Sciatic nerve (tissue), 2 donors: ENCODE measurements around the gene SLC39A2. TPM values are rescaled to one million over a fixed set of nuclear protein-coding genes. Genes with fewer than 3 reads are reported as not detected.
A peak's percentile ranks its signal among the peaks of the same experiment; 100 is the strongest.
"Not testable (repeated sequence)": the region's sequence is repeated elsewhere in the genome, so short reads cannot be mapped to it uniquely, and the experiment has no call there.

ENCODE experiments used
- ATAC-seq: fragments of 200-7000 bp; cut with Tn5 transposase; one replicate; pipeline ENCODE4 v1.9.1; 2020; ENCODE audit warnings: mild to moderate bottlenecking, moderate library complexity
- DNase-seq: peaks from one replicate; pipeline ENCODE4 v3.0.0-alpha.2; 2020; ENCODE audit warnings: low spot score
- intact Hi-C: fragments of 100-400 bp; cut with DNase I; formaldehyde crosslinking; loops from one replicate; pipeline ENCODE4 v1.14.2; 2022
- microRNA-seq: library from miRNA; unstranded; fragments of <30 nt; microRNA quantifications from one replicate; pipeline ENCODE4 v1.2.0, GENCODE V29; 2020
- total RNA-seq: library from RNA; stranded (reverse); fragmentation: NEBNext Ultra II Directional; extraction: Animal tissue kit (Norgen Biotek cat#: 25700); gene quantifications from one replicate; pipeline ENCODE4 v1.2.1, GENCODE V29; 2021
- donor health status: DM: no; HTN: no; CAD: no.
- donor health status: DM: no; HTN: no; CAD: no.

The SLC39A2 gene
- total RNA-seq, 1 donor from 2014 or later = not detected

DNA sequence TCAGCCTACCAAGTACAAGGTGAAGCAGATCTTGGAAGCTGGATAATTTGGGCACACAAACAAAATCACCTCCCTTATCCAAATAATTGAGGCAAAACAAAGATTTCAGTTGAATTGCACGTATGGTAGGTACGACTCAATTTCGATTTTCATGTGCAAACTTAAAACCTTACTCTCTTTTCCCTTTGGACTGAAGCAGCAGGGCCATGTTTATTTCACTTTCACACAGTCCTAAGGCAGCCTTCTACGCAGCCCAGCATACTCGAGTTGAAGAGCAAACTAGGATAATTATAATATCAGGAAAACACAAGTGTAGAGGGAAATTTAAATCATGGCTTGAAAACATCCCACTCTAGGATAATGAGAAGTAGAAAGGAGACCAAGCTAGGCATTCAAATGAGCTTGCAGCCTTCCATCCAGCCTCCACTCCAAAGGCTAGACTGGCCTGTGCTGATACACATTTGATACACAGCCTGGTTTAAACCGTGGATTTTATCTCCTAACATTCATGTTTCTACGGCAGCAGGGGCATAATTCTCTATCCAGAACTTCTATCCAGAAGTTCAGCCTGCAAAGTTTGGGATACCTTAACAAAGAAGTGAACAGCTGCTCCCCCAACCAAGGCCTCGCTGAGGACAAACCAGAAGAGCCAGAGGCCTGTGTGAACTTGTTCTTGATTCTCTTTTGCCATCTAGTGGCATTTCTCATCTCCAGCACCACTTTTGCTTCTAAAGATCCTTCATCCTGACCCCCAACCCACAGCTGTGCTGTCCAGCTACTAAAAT is 40.7 kb downstream of the SLC39A2 start:
- intact Hi-C loops = no loop called here
- DNase-seq = no peak
- peak; percentile 86 for ATAC-seq

DNA sequence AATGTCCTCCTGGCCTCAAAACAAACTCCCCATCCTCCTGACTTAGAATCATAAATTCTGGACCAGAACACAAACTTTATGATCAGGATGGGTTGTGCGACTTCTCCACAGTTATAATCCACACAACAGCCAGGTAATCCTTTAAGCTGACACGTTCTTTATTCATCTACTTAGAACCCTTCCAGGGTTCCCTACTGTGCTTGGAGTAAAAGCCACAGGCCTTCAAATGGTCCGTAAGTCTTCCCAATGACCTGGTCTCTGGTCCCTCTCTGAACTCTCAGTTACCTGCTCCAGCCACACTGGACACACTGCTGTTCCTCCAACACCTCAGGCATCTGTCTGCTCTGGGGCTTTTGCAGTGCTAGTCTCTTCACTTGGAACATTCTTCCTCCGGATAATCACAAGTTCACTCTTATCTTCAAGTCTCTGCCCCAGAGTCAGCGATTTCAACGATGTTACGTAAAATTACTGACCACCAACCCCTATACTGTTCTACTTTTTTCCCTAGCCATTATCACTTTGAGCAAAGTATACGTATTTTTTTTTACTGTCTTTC is 41.4 kb downstream of the SLC39A2 start:
- no peak for ATAC-seq
- intact Hi-C loops = no loop called here

DNA sequence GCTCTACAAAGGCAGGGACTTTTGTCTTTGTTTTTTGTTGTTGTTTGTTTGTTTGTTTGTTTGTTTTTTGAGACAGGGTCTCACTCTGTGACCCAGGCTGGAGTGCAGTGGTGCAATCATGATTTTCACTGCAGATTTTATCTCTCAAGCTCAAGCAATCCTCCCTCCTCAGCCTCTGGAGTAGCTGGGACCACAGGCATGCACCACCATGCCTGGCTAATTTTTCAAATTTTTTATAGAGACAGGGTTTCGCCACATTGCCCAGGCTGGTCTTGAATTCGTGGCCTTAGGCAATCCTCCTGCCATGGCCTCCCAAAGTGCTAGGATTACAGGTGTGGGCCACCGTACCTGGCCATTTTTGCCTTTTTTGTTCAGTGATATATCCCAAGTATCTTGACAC is 41.8 kb downstream of the SLC39A2 start:
- ATAC-seq, intact Hi-C loops, DNase-seq: not testable (repeated sequence)

More for the DNA sequence above, 41.4 kb downstream of the SLC39A2 start:
- DNase-seq = no peak

- intact Hi-C loops = no loop called here
- no peak for DNase-seq
- no peak for ATAC-seq
Measured at GRCh38 chr14:21041676-21042433, 42.8 kb downstream of the SLC39A2 start, which contains the start of gene RNASE7. Gene RNASE7 (plus strand): TSS chr14:21042362. CDS start chr14:21042993, 631 bp downstream.

DNA sequence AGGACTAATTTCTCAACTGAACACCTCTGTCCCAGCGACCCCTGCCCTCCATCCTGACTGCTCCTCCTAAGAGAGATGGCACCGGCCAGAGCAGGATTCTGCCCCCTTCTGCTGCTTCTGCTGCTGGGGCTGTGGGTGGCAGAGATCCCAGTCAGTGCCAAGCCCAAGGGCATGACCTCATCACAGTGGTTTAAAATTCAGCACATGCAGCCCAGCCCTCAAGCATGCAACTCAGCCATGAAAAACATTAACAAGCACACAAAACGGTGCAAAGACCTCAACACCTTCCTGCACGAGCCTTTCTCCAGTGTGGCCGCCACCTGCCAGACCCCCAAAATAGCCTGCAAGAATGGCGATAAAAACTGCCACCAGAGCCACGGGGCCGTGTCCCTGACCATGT is 43.8 kb downstream of the SLC39A2 start:
- intact Hi-C loops = no loop called here
- ATAC-seq = no peak

DNA sequence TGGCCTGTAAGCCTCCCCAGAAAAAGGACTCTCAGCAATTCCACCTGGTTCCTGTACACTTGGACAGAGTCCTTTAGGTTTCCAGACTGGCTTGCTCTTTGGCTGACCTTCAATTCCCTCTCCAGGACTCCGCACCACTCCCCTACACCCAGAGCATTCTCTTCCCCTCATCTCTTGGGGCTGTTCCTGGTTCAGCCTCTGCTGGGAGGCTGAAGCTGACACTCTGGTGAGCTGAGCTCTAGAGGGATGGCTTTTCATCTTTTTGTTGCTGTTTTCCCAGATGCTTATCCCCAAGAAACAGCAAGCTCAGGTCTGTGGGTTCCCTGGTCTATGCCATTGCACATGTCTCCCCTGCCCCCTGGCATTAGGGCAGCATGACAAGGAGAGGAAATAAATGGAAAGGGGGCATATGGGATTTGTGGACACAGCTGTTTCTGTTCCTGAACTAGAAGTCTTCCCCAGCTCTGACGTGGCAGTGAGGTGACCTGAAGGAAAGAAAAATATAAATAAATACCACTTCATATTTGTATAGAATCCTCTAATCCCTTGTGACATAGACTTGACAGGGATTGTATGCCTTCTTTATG is 44.4 kb downstream of the SLC39A2 start:
- intact Hi-C loops = no loop called here
- no peak for ATAC-seq
- DNase-seq = no peak

More for the DNA sequence above, 43.8 kb downstream of the SLC39A2 start:
- no peak for DNase-seq

DNA sequence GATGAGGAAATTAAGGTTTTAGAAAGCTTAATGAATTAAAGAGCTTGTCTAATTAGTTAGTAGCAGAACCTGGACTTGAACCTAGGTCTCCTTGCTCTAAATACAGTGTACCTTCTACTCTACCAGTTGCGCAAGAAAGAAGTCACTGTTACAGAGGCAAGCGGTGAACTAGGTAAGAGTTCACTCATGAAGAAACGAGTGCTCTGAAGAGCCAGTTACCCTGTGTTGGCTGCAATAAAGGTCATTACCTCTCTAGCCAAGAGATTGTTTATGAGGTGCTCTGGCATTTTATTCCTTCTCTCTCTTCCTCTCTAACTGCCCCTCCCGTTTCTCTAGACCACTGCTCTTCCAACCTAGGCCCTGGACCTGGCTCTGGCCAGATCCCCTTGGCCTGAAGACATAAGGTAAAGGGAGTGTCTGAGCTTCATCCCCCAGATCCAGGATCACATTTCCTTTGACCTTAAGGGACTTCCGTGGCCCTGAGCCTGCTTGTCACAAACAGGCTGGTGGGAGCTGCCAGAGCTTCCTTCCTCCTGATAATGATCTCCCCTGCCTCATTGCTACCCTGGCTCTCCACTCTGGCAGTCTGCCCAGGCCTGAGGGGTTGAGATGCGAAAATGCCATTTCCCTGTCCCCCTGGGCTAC is 45.0 kb downstream of the SLC39A2 start:
- intact Hi-C loops = no loop called here
- ATAC-seq (no peak), DNase-seq (no peak)

GRCh38 chr14:21047378-21047781 is 48.3 kb downstream of the SLC39A2 start:
- no peak for DNase-seq
- intact Hi-C loops = no loop called here
- ATAC-seq = no peak

DNA sequence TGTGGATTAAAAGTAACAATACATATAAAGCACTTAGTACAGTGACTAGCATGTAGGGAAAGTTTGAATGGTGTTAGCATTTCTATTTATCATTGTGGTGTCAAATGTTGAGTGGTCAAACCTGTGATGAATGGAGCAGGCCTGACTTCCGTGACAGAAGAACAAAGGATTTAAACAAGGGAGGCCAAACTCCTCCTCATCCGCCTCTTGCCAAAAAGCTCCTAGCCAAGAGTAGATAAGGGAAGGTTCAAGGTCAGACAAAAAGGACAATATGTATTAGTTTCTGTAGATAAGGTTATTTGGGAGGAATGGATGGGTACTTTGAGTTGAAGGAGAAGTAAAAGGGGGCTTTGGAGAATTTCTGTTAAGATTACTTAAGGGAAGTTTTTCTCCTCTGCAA is 49.5 kb downstream of the SLC39A2 start:
- DNase-seq (no peak), ATAC-seq (no peak)
- intact Hi-C loops = no loop called here

DNA sequence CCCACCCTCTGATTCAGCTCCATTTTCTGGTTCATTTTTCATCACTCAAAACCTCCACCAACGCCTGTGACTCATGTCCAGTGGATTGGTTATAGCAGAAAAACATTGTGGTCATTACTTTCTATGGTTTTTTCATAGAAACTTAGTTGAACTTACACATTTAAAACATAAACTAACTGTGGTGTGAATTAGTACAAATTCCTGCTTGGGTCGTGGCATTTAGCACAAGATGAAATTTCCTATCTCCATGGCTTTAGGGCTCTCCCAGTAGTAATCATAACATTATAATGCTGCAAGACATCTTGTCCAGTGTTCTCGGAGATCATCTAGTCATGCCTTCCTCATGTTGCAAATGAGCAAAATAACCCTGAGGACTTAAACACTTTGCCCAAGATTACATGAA is 50.2 kb downstream of the SLC39A2 start:
- intact Hi-C loops = no loop called here
- ATAC-seq (no peak), DNase-seq (no peak)

- no peak for DNase-seq
- ATAC-seq = no peak
- intact Hi-C loops = no loop called here
Measured at GRCh38 chr14:21050597-21050996, 51.5 kb downstream of the SLC39A2 start.

Small RNA genes lying within 50 kb of the gene (microRNA-seq; reads per million reads assigned to microRNA genes)
- gene MIR6717 = not detected

Other genes starting within 250 kb of the SLC39A2 start
- not detected for gene EDDM3B, start 230.9 kb upstream of the SLC39A2 start, total RNA-seq
- 15.0 TPM for gene RNASE6, start 218.0 kb upstream of the SLC39A2 start, total RNA-seq
- 357 TPM for gene RNASE1, start 196.4 kb upstream of the SLC39A2 start, total RNA-seq
- 0.71 TPM for gene RNASE3, start 107.9 kb upstream of the SLC39A2 start, total RNA-seq
- gene RNASE2, start 43.8 kb upstream of the SLC39A2 start, total RNA-seq = 3.7 TPM
- gene METTL17, start 9.3 kb upstream of the SLC39A2 start, total RNA-seq = 56.2 TPM
- gene NDRG2, start 25.8 kb downstream of the SLC39A2 start, total RNA-seq = 398 TPM
- gene TPPP2, start 30.9 kb downstream of the SLC39A2 start, total RNA-seq = 0.49 TPM
- gene RNASE13, start 35.5 kb downstream of the SLC39A2 start, total RNA-seq = not detected
- gene RNASE7, start 43.1 kb downstream of the SLC39A2 start, total RNA-seq = not detected
- not detected for gene RNASE8, start 58.5 kb downstream of the SLC39A2 start, total RNA-seq
- gene ARHGEF40, start 71.0 kb downstream of the SLC39A2 start, total RNA-seq = 91.1 TPM
- 43.2 TPM for gene ZNF219, start 99.4 kb downstream of the SLC39A2 start, total RNA-seq
- 0.62 TPM for gene TMEM253, start 101.8 kb downstream of the SLC39A2 start, total RNA-seq
- not detected for gene OR5AU1, start 156.8 kb downstream of the SLC39A2 start, total RNA-seq